DOHH2 (cell line): ENCODE measurements around the gene MICU2.

ENCODE experiments used
- EZH2phosphoT487 ChIP-seq: fragments of 200-600 bp; sonication (generic); IDR thresholded peaks from 2 replicates; pipeline ENCODE4 v1.6.1; 2017; ENCODE audit warnings: borderline replicate concordance, mild to moderate bottlenecking, antibody characterized with exemption, low read length, moderate library complexity, mixed read lengths
- TF ChIP-seq, protein P1 (sequence below): fragments of 200-600 bp; sonication (generic); IDR thresholded peaks from one replicate; pipeline ENCODE4 v1.5.1; 2014; ENCODE audit warnings: antibody characterized with exemption, mild to moderate bottlenecking, low read depth, low read length; ENCODE audit not compliant: poor library complexity, severe bottlenecking

DNA sequence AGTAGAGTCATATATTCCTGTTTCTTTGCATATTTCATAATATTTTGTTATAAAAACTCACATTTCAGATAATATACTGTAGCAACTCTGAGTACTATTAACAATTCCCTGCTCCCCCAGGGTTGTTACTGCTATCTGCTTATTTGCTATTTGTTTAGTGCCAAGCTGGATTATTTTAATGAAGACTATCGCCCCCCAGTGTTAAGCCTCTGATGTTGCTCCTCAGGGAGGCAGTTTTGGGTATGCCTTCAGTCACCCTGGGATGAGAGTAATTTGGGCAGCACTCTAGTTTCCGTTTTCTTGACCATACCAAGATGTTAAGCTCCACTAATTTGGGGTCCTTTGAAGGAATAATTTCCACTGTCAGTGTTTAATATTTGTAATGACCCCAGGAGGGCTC lies 46.0 kb downstream of the MICU2 start:
- TF ChIP-seq, protein P1, sequence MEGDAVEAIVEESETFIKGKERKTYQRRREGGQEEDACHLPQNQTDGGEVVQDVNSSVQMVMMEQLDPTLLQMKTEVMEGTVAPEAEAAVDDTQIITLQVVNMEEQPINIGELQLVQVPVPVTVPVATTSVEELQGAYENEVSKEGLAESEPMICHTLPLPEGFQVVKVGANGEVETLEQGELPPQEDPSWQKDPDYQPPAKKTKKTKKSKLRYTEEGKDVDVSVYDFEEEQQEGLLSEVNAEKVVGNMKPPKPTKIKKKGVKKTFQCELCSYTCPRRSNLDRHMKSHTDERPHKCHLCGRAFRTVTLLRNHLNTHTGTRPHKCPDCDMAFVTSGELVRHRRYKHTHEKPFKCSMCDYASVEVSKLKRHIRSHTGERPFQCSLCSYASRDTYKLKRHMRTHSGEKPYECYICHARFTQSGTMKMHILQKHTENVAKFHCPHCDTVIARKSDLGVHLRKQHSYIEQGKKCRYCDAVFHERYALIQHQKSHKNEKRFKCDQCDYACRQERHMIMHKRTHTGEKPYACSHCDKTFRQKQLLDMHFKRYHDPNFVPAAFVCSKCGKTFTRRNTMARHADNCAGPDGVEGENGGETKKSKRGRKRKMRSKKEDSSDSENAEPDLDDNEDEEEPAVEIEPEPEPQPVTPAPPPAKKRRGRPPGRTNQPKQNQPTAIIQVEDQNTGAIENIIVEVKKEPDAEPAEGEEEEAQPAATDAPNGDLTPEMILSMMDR, result peak; percentile 55
- TF ChIP-seq EZH2phosphoT487, result no peak
